HG03039 (cell line): Measurements from ENCODE around the gene DOCK8.

Experiments used
- ATAC-seq: cut with Tn5 transposase; IDR thresholded peaks from one replicate; pipeline ENCODE4 v1.9.1; 2021; ENCODE audit warnings: mild to moderate bottlenecking, moderate library complexity; ENCODE audit not compliant: unreplicated experiment

Gene DOCK8

DNA sequence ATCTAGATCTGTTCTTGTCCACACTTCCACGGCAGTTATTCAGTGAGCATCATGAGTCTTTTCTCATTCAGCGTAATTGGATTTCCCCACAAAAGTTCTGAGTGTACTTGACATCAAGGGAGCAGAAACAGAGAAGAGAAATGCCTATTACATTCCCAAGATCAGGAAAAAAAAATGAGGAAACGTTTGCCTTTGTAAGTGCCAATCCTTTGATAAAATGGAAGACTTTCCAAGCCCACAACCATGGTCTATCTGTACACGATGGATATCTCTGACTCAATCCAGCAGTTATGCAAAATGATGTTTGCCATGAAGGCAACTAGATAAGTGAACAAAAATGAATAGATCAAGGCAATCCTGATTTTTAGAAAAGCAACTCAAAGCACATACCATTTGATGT lies 235.9 kb downstream of the DOCK8 start:
- ATAC-seq: no peak

DNA sequence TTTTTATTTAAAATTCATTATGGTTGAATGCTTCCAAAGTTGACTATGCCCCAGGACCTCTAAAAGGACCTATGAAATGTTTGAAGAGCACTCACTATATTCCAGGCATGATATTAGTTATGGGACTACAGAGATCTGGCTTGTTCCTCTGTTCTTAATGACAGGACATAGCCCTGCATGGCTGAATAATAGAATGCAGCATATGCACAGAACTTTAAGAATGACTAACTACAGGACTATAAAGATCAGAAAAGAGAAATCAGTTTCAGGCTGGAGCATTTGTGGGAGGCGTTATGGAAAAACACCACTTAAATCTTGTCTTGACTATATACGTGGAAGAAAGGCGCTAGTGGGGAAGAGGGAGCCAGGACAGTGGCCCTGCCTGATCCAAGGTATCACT lies 239.2 kb downstream of the DOCK8 start:
- no peak for ATAC-seq

DNA sequence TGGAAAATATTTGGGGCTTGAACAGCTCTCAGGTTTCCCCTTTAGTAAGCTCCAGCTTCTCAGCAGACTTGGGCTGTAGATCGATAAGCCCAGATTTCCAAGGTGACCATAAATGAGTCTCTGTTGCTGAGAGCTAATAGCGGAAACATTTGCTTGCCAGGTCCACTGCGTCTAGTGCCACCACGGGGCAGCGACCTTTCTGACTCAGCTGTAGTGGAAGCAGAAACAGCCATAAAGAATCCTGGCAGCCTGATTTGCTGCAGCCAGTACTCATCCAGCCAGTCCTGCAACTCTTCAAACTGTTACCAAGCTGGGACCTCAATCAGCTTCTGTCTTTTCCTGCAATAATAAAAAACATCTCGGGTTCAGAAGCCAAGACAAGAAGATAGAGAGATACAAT lies 241.7 kb downstream of the DOCK8 start:
- ATAC-seq: no peak

DNA sequence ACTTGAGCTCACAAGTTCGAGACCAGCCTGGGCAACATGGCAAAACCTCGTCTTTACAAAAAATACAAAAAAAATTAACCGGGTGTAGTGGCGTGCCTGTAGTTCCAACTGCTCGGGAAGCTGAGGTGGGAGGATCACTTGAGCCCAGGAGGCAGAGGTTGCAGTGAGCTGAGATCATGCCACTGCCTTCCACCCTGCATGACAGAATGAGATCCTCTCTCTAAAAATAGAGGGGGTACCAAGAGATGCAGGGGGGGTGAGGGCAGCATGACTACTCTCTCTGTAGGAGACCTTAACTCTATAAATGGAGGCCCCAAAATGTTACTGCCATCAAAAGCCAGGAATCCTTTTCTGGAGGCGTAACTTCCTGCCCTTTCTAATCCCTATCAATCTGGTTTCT lies 243.9 kb downstream of the DOCK8 start:
- no peak for ATAC-seq

DNA sequence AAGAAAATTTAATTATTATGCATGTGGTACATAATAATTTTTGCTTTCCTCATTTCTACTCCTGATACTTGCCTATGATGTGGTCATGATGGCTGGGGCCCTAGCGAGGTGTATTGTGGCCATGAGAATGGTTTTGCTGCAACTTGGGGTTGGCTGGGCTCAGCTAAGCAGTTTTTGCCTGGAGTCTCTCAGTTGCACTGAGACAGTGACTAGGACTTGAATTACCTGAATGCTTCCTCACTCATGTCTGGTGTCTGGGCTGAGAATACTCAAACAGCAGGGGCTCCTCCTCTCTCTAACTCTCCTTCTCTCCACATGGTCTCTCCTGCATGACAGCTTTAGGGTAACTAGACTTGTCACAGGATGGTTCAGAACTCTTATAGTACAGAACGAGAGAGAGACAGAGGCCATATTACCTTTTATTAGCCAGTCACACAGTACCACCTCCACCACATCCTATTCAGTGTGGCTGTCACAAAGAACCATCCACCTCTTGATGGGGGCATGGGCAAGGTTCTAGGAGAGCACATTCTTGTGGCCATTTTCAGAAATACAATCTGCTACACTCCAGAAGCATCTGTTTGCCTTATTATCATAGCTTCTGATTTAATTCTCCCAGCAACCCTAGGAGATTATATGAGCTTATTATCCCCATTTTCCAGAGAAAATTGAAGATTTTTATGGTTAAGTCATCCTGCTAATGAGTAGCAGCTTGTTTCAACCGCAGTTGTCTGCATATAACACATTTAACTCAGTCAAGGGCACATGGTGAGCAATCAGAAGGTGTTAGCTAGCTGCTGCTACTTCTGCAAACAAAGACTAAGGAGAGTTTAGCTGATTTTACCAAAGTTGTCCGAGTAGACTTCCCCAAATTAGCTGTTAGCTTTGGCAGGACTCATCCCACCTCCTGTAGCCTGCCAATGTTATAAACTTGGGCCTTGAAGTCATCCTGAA lies 245.1 kb downstream of the DOCK8 start:
- ATAC-seq: no peak

DNA sequence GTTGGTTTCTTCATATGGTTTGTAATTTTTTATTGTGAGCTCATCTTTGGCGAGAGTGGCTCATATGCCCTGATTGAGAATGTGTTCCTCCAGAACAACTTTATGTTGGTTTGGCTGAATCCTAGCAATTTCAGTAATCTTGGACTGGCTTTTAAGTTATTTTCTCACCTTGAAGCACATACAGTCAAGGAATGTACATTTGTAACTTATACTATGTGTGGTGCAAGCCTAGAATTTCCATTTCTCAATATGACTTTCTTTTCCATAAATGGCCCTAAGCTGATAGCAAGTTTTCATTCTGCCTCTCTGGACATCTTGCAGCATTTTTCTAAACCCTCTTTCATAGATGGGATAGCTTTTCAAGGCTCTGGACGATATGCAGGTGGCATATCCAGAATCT lies 247.5 kb downstream of the DOCK8 start:
- ATAC-seq: no peak

DNA sequence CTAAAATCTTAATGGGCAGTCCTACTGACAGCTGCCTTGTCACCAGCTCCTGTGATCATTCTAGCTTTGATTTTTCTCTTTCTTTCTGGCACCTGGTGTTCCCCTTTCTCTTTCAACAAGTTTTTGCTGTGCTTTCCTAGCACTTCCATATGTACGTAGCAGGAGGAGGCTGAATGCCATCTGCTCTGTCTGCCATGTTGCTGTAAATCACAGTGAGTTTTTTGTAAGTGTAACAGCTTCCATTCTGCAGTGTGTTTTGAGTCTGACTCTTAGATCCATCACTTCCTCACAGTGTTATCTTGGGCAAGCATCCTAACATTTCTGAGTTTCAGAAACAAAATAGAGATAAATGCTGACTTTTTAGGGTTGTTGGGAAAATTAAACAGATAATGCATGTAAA lies 247.9 kb downstream of the DOCK8 start:
- no peak for ATAC-seq

DNA sequence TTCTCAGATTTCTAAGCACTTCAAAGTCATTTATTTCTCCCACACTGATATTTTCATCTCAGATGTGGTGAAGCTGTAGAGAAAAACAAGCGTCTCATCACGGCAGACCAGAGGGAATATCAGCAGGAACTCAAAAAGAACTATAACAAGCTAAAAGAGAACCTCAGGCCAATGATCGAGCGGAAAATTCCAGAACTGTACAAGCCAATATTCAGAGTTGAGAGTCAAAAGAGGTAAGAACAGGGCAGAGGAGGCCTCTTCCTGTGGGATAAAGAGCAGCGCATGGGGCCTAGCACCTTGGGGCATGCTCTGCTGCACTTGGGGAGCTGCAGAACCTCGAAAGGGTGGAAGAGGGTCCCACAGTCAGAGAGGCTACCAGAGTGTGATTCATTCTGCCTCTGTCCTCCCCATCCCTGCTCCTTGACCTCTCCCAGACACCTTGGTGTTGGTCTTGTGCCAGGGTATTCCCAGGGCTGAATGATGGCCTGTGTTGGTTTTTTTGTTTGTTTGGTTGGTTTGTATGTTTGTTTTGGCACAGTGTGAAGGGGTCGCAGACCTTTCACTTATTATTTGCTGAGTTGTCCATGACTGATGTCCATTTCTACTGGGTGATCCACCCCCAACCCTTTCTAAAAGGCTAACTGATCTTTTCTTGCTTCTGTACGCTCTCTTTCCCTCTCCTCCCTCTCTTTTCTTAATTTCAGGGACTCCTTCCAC lies 248.9 kb downstream of the DOCK8 start:
- no peak for ATAC-seq

DNA sequence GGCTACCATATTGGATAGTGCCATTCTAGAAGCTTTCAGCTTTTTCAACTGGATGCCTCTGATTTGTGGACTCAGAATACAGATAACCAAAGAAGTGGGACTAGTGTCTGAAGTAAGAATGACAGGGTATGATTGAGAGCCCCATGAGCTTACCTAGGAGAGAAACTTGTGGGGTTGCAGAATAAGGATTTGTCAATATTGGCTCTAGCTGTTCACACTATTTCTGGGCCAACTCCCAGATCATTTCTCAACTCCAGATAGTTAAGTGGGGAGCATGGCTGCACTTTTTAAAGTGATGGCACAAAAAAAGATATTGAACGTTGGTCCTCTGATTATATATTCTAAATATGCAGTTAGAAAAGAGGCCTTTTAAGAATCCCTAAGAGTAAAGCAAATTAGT lies 252.1 kb downstream of the DOCK8 start:
- no peak for ATAC-seq

DNA sequence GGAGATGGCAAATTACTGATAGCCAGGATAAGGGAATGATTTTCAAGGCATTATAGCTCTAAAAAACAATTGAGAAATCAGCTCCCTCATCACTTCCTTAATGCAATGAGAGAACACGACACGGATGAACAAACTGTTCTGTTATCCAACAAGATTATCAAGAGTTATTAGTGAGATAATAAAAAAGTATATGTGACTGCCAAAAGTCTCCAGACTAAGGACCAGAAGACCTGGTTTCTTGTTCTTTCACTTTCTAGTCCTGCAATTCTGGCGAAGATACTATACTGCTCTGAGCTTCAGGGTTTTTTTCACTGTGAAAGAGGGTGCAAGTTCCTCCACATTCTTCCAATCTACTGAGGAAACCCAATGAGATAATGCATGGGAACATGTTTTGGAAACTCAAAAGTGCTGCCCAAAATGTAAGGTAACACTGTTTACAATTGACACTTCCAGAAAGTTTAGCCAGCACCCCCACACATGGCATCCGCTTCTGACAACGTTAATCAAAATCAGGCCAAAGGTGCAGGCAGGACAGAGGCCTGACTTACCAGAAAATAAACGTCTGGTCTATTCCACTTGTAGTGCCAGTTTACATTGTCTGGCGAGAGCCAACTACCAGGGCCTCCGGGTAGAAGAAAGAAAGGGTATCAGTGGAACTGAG lies 254.2 kb downstream of the DOCK8 start:
- no peak for ATAC-seq

DNA sequence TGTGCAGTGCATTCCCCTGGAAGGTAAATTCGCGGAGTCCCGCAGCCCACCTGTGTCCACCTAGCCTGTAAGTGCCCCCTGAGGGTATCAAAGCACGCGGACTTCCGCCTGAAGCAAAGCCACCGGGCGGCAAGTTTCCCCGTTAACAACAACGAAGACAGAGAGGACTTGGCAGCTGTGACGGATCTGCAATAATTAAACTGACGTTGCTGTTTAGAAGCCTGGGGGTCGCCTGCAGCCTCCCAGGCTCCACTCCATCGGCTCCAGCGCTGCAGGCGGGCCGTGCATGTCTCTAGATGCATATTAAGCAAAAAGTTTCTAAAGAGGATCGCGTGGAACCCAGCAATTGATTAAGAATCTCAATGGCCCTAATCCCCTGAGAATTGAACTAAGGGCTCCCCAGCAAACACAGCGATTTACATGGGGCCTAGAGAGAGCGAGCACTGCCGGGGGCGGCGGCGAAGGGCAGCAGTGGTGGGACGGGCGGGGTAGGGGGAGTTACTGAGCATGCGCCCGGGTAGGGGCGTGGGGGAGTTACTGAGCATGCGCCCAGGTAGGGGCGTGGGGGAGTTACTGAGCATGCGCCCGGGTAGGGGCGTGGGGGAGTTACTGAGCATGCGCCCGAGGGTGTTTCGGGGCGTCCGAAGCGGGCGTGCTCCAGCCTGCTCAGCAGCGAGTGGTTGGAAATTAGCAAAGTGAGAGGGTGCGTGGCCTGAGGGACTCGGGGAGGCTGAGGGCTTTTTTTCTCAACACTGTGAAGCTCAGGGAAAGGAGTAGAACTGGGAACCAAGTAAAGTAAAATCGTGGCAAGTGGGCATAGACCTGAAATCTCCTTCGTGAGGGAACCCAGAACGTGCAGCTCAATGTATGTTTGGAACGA lies 255.2 kb downstream of the DOCK8 start:
- ATAC-seq: peak; percentile 94

DNA sequence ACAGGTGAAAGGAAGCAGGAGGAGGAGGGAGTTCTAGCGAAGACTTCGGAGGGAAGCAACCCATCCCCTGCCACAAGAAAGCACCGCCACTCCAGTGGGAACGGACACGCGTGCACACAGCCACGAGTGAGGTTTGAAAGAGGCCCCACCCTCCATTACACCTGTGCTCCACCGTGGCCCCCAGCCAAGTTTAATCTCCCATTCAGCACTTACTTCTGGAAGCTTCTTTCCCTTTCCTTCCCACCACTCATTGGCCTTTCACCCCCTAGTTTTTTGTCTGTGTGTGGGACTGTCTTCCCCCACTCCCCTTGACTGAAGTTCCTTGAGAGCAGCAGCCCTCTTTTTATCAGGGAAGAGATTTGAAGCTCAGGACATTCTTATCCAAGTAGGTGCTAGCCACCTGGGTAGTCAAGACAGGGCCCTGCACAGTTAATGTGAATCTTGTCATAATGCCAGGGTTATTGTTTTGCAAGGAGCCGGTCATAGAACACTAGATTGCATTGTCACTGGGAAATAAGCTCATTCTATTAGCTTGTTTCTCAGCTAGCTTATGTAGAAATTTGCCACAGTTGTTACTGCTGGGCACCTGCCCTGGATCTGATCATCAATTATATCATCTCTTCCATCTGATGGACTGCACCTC lies 256.0 kb downstream of the DOCK8 start:
- ATAC-seq: peak; percentile 1

DNA sequence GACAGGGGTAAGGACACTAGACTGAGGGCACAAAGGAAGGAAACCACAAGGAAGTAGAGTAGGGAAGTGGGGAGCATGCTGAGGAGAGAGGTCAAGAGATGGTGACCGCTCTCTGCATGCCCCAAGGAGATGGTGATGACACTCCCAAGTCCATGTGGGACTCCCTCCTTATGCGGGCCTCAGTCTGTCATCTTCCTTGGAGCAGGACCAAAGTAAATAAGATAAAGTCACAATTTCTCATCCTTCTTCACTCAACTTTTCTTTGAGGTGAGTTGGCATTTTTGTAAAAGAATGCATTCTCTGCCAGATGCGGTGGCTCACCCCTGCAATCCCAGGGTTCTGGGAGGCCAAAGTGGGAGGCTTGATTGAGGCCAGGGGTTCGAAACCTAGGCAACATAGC lies 256.7 kb downstream of the DOCK8 start:
- ATAC-seq: no peak

DNA sequence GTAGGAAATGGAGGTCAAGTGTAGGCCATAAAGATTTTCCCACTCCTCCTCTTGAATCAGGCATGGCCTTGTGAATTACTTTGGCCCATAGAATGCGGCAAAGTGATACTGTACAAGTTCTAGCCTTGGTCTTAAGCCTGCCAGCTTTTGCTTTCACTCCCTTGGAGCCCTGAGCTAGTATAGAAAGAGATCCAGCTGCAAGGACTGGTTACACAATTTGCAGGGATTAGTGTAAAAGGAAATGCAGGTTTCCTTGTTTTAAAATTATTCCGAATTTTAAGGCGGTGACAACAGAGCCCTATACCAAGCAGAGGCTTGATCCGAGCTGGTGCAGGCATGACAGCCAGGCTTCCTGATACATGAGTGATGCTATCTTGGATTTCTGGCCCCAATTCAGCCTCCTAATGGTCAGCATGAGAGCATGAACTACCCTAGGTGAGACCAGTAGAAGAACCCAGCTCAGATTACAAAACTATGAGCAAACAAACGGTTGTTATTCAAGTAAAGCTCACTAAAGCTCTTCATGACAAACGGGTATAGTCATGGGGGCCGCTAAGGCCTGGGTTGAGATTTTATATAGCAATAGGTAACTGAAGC lies 257.9 kb downstream of the DOCK8 start:
- no peak for ATAC-seq

DNA sequence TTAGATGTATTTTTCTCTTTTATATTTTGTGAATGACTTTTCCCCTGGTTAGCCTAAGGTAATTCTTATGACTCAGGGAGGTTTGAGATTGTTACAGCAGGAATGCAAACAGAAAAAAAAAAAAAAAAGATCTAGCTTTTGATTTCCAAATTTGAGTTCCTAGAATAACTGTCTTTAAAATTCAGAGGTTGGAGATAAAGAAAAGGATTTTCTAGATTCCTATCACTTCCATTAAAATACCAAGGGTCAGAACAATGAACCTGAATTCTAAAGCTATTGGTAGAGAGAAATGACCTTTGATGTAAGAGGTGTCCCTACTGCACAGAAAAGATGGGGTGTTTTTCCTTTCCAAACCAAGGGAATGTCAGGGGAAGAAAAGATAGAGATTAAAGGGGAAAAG lies 262.5 kb downstream of the DOCK8 start:
- no peak for ATAC-seq

DNA sequence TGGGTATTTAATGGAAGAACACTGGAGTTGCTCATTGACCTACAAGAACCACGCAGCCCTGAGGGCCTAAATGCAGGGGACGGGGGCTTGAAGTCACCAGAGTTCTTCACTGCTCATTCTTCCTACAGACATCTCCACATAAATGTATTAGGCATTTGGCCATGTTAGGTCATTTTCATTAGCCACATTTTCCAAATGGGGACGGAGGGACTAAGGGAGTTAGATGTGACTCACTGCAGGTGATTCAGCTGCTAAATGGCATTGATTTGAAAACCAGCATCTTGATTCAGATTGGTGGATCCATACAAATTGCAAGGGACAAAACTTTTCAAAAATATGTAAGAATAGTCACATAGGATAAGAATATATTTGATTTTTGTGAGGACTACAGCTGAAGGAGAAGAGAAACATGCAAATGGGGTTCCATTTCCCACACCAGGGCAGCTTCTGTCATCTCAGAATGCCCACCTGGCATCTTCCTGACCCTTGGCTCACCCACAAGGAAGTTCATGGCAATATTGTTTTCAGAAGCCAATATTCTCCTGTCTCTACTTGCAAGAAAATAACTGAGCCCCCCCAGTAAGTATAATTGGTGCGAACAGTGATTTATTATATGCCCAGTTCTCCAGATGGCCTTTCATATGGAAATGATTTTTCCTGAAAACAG lies 264.8 kb downstream of the DOCK8 start:
- no peak for ATAC-seq

DNA sequence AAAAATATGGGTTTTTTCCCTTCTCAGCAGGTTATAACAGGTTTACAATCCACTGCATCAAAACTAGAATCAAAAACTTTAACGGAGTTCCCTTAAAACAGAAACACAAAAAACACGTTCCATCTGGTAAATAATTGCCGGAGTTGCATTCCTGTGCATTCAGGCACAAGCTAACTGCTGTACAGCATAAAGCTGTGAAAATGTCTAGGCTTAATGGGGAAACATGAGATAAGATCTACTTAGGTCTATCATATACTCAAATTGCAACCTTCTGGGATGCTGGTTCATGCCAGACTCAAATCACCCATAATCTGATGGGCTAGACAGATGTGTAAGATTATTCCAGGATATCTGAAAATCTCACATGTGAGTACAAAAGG lies 265.3 kb downstream of the DOCK8 start:
- ATAC-seq: no peak

DNA sequence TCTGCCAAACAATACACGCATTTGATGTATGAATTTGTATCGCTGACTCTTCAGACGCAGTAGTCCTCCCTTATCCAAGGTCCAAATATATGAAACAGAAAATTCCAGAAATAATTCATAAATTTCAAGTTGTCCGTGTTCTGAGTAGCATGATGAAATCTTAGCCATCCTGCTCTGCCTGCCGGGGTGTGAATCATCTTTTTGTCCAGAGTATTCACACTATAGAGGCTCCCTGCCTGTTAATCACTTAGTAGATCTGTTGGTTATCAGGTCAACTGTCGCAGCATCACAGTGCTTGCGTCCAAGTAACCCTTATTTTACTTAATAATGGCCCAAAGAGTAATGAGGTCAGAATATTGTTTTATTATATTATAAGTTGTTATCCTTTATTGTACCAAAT lies 268.1 kb downstream of the DOCK8 start:
- ATAC-seq: no peak

DNA sequence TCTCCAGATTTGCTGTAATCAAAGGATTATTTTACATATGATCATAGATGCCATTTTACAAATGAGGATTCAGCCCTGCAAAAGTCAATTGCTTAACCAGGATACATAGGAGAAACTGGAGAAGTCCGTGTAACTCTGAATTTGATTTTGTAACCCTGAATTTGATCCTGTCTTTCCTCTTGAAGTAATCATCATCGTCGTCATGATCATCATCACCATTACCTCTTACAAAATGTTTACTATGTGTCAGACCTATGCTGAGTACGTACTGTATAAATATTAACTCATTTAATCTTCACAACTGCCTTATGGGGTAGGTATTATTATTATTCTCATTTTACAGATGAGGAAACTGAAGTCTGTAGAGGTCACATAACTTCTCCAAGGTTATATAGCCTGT lies 271.5 kb downstream of the DOCK8 start:
- no peak for ATAC-seq
